Muscle layer of duodenum (tissue), 2 donors: Measurements from ENCODE around the gene CFAP100.

Experiments used
- H3K27ac ChIP-seq: one replicate; pipeline ENCODE4 v1.7.0; 2013; ENCODE audit warnings: mild to moderate bottlenecking, low read length
- H3K27me3 ChIP-seq: one replicate; pipeline ENCODE4 v1.7.0; 2013; ENCODE audit warnings: low read depth, mild to moderate bottlenecking, control low read depth, low read length
- H3K36me3 ChIP-seq, 2 donors: one replicate each; pipeline ENCODE4 v1.7.0; 2013; ENCODE audit warnings: low read length in 2 of 2, control low read depth in 1 of 2, mild to moderate bottlenecking in 1 of 2; ENCODE audit not compliant: insufficient read depth in 2 of 2, control insufficient read depth in 1 of 2
- H3K4me1 ChIP-seq, 2 donors: one replicate each; pipeline ENCODE4 v1.7.0; 2013; ENCODE audit warnings: low read length in 2 of 2, mild to moderate bottlenecking in 2 of 2, control low read depth in 1 of 2, moderate library complexity in 1 of 2; ENCODE audit not compliant: insufficient read depth in 2 of 2, control insufficient read depth in 1 of 2
- H3K4me3 ChIP-seq, 2 donors: one replicate each; pipeline ENCODE4 v1.7.0; 2013; ENCODE audit warnings: low read length in 2 of 2, low read depth in 1 of 2, mild to moderate bottlenecking in 1 of 2
- H3K9me3 ChIP-seq, 2 donors: one replicate each; pipeline ENCODE4 v1.7.0; 2013; ENCODE audit warnings: low read length in 2 of 2, control low read depth in 1 of 2, mild to moderate bottlenecking in 1 of 2; ENCODE audit not compliant: control insufficient read depth in 1 of 2
- donor health status: healthy.

CFAP100 gene

DNA sequence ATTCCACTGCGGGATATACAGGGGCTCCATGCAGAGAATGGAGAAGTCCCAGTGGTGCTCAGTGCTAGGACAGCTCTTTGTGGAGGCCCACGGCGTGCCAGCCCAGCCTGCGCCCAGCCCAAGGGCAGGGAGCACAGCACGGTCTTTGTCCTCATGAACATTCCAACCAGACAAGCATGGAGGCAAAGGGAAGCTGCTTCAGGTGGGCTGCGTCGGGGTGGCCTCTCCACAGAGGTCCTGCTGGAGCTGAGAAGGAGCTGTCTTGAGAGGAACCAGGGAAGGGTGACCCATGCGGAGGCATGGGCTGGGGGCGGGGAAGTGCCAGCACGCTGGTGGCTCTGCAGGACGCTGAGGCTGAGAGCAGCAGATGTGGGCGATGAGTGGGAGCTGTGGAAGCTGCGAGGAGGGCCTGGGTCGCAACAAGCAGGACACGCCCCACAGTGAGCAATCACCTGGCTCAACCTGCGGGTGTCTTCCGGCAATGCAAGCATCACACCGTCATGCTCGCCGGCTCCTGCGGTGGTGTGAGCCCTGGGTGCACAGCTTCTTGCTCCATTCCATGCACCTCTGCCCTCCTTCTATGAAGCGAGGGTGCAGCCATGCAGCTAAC is 23.5 kb upstream of the CFAP100 start:
- no peak overlapping the region for H3K4me3 ChIP-seq
- H3K4me1 ChIP-seq, result peaks cover 0 to 5% of the 10 kb centered on the region in 2 donors
- H3K27ac ChIP-seq, result no peak overlapping the region
- no peaks in the 10 kb centered on the region for H3K36me3 ChIP-seq
- H3K27me3 ChIP-seq, result no peaks in the 10 kb centered on the region
- no peaks in the 10 kb centered on the region for H3K9me3 ChIP-seq

DNA sequence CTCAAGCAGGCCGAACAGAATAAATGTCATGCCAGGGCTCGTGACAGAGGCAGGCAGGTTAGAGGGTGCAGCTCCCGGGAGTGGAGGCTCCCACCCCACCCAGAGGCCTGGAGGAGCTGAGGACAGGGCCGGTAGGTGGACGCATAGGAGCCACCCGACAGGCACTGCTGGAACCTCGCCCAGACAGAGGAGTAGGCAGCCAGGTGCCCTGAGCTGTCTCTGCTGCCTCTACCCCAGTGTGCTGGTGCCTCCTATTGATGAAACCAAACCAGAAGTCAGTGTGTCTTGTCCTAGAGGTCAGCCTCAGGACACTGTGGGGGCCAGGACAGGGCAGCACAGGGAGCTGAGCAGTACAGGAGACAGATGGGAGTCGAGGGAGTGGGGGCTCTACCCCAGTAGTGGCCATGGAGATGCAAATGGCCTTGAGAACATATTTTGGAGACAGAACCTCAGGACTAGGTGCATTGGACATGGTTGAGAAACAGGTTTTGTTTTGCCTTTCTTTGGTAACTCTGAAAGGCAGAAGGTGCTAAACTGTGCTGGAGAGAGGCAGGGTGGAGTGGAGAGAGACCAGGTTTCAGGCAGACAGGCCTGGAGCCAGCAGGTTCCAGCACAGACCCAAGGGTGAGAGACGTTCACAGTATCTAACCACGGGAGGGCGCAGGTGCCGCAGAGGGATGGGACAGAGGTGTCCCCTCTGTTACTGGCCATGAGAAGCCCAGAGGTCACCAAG is 22.1 kb upstream of the CFAP100 start:
- Histone ChIP-seq H3K4me1 (peaks cover 0 to 5% of the 10 kb centered on the region in 2 donors), H3K27me3 (no peaks in the 10 kb centered on the region), H3K9me3 (no peaks in the 10 kb centered on the region), H3K4me3 (no peak overlapping the region), H3K27ac (no peak overlapping the region), H3K36me3 (no peaks in the 10 kb centered on the region)

DNA sequence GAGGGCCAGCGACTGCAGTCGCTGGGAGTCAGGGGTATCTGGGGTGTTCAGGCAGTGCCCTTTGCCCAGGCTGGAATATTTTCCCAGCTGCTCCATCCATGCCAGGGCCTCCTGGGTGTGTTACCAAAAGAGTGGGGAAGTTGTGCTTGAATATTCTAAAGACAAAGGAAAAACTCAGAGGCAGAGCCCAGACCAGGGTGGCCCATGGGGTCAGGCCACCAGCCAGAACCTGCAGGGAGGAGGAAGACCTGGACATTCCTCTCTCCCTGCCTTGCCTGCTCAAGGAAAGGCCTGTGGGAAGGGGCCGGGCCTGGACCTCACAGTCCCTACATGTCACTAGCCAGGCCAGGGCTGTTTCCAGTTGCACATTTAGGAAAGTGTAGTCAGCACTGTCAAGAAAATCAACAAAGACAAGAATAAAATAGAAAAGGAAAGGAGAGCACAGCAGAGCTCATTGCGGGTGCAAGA is 21.5 kb upstream of the CFAP100 start:
- H3K27me3 ChIP-seq, result no peaks in the 10 kb centered on the region
- H3K27ac ChIP-seq, result no peak overlapping the region
- no peaks in the 10 kb centered on the region for H3K36me3 ChIP-seq
- H3K4me3 ChIP-seq, result no peak overlapping the region
- H3K4me1 ChIP-seq, result peaks cover 0 to 5% of the 10 kb centered on the region in 2 donors
- no peaks in the 10 kb centered on the region for H3K9me3 ChIP-seq

DNA sequence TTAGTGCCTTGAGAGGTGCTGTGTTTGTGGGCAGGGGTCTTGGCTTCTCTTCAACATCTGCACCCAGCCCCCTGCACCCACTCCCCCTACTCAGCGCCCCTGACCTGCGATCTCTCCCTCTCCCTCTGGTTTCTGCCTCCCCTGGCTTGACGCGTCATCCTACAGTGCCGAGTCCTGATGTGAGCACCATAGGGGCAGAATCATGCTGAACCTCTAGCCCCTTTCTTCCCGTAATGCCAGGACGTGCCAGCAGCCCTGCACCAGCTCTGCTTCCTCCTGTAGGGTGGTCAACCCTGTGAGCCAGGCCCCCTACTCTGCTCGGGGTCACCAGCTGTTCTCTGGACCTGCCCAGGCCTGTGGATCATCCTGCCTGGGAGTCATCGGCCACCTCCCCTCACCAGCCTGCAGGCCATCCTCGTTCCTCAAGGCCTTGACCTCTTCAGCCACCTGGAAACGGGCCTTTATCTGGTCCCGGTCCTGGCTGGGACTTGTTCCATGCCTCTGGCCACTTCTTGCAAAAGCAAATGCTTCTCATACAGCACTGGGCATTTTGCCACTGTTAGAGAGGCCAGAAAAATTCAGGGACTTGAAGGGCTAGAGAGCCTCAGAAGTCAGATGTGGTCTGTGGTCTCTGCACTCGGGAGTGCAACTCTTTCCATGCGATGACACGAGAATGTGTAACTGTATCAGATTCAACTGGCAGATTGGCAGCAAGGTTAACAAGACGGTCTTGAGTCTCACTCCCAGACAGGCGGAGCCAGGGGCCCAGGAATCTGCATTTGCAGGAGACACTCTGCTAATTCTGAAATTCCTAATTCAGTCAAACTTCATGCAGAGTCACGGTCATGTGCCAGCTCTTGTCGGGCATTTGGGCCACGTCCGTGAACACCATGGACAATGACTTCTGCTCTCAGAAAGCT is 20.8 kb upstream of the CFAP100 start:
- Histone ChIP-seq H3K9me3 (no peaks in the 10 kb centered on the region), H3K36me3 (no peaks in the 10 kb centered on the region), H3K27me3 (no peaks in the 10 kb centered on the region), H3K27ac (no peak overlapping the region), H3K4me1 (peaks cover 0 to 5% of the 10 kb centered on the region in 2 donors), H3K4me3 (no peak overlapping the region)

DNA sequence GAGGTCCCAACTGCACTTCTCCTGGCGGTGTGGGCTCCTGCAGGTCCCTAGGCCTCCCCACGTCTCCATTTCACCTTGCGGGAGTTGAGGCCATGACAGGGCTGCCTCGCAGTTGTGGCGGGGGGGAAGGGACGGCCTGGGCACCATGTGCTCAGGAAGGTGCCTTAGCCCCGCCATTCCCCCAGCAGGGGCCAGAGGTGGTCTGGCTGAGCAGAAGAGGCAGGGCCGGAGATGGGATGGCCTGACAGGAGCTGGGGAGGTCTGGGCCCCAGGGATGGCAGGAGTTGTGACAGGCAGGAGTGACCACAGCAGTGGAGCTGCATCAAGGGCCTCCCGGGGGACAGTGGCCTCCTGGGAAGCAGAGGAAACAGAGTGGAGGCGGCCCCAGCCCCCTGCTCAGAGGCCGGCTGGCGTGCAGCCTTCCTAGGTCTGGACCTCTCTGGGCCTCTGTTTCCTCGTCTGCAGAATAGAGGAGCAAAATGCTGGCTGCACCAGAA is 18.8 kb upstream of the CFAP100 start:
- Histone ChIP-seq H3K36me3 (no peaks in the 10 kb centered on the region), H3K27me3 (no peaks in the 10 kb centered on the region), H3K4me3 (no peak overlapping the region), H3K9me3 (no peaks in the 10 kb centered on the region), H3K4me1 (peaks cover 0 to 5% of the 10 kb centered on the region in 2 donors), H3K27ac (no peak overlapping the region)

DNA sequence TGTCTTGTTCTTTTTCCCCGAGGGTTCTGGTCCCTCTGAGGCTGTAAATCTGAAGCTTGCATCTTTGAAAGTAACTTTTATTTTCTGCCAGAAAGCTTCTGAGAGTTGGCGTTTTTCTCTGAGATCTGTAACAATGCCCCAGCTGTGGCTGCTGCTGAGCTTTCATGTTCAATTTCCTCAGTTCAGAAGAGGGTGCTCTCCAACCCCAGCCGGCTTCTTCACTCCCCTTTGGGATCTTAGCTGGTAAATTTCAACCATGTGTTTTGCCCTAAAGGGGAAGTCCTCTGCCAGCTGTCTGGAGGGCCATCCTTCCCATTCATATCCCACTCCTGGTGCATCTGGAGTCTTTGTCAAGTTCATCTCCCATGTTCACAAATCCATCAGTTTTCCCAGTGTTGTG is 18.3 kb upstream of the CFAP100 start:
- Histone ChIP-seq H3K27me3 (no peaks in the 10 kb centered on the region), H3K27ac (no peak overlapping the region)

DNA sequence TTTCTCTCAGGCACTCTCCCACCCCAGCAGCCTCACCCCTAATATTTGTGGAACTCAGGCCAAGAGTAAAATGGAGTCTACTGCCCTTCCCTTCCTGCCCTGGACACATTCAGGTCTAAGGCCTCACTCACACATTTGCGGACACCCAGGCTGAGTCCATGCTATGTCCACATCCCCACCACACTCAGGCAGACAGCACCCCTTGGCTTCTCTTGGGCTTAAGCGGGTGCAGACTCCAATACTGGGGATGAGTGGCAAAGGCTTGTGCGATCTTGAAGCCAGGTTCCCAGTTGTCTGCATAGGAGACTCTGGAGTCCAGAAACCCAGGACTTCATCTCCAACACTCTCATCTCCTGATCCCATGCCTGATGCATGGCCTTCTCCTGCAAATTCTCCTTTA is 17.5 kb upstream of the CFAP100 start:
- Histone ChIP-seq H3K9me3 (no peaks in the 10 kb centered on the region), H3K4me1 (peaks cover 0 to 5% of the 10 kb centered on the region in 2 donors), H3K27ac (no peak overlapping the region), H3K27me3 (no peaks in the 10 kb centered on the region), H3K36me3 (no peaks in the 10 kb centered on the region), H3K4me3 (no peak overlapping the region)

More for the DNA sequence above, 18.3 kb upstream of the CFAP100 start:
- Histone ChIP-seq H3K9me3 (no peaks in the 10 kb centered on the region), H3K36me3 (no peaks in the 10 kb centered on the region), H3K4me1 (peaks cover 0 to 5% of the 10 kb centered on the region in 2 donors), H3K4me3 (no peak overlapping the region)

DNA sequence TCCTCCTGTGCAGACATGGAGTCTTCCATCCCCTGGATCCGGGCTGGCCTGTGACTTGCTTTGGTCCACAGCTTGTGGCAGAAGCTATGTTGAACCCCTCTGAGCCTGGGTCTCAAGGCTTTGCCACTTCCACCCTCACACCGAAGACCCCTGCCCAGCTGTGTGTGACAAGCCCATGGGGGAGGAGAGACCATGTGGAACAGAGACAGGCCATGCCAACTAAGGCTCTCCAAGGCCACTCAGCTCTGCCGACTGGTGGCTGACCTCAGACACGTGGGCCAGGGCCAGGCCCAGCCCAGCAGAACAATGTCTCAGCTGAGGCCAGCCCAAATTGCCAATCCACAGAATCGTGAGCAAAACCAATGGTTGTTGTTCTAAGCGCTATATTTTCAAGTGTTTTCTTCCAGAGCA is 16.4 kb upstream of the CFAP100 start:
- H3K27me3 ChIP-seq, result no peaks in the 10 kb centered on the region
- no peaks in the 10 kb centered on the region for H3K9me3 ChIP-seq
- no peak overlapping the region for H3K4me3 ChIP-seq
- H3K36me3 ChIP-seq, result no peaks in the 10 kb centered on the region
- no peak overlapping the region for H3K27ac ChIP-seq
- peaks cover 0 to 5% of the 10 kb centered on the region in 2 donors for H3K4me1 ChIP-seq

DNA sequence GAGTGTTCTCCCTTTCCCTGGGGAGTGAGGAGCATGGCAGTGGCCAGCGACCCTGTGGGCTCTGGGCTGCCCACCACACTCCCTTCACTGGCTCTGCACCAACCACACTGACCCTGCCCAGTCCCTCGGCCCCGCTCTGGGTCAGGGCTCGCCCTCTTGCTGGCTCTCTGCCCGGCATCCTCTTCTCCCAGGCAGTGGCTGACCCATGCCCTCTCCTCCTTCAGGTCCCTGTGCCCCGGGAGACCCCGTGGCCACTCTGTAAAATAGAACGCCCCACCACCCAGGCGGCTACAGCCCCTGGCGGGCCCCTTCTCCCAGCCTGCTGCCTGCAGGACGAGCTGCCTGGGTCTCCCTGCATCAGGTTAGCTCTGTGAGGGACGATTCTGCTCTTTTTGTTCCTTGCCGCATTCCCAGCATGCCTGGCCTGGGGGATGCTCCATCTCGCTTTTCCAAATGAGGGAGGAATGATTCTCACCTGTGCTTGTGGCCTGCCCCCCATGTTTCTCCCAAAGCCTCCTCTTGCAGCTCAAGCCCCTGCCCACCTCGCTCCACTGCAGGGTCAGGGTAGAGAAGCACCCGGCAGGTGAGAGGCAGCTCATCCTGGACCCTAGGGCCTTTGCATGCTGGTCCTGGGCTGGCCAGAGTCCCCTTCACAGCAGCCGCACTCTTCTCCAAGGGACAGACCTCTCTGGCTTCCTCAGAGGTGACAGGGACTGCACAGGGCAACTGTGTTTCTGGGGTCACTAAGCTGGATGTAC is 14.5 kb upstream of the CFAP100 start:
- no peaks in the 10 kb centered on the region for H3K4me1 ChIP-seq
- H3K27me3 ChIP-seq, result no peaks in the 10 kb centered on the region
- H3K36me3 ChIP-seq, result no peaks in the 10 kb centered on the region
- H3K4me3 ChIP-seq, result no peak overlapping the region
- no peak overlapping the region for H3K27ac ChIP-seq
- H3K9me3 ChIP-seq, result no peaks in the 10 kb centered on the region

DNA sequence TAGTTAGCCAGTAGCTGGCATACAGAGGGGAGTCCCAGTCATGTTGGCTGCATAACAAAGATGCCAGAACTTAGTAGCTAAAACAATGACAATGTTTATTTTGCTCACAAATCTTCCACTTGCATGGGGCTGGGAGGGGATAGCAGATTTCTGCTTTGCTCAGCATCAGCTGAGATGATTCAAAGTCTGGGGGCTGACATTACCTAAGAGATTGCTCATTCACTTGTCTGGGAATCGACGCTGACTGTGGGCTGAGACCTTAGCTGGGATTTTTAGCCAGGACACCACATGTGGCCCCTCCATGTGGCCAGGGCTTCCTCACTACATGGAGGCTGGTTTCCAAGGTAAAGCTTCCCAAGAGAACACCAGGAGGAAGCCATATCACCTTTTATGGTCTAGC is 12.7 kb upstream of the CFAP100 start:
- H3K9me3 ChIP-seq, result no peaks in the 10 kb centered on the region
- no peaks in the 10 kb centered on the region for H3K4me1 ChIP-seq
- no peaks in the 10 kb centered on the region for H3K27me3 ChIP-seq
- no peaks in the 10 kb centered on the region for H3K36me3 ChIP-seq
- no peak overlapping the region for H3K27ac ChIP-seq
- no peak overlapping the region for H3K4me3 ChIP-seq
